ENCODE measurements around the gene VPS8. TPM values are rescaled to one million over a fixed set of nuclear protein-coding genes. Genes with fewer than 3 reads are reported as not detected.
A peak's percentile ranks its signal among the peaks of the same experiment; 100 is the strongest.
"Not testable (repeated sequence)": the region's sequence is repeated elsewhere in the genome, so short reads cannot be mapped to it uniquely, and the experiment has no call there.

VPS8 gene
- total RNA-seq, 2 donors from 2014 or later = 22.7 to 23.0 TPM

- no peaks in the 10 kb centered on the region for H3K36me3 ChIP-seq
Measured at GRCh38 chr3:184985586-184985985, 173.6 kb downstream of the VPS8 start.

GRCh38 chr3:184986366-184986889, 174.5 kb downstream of the VPS8 start:
- no peaks in the 10 kb centered on the region for H3K36me3 ChIP-seq
- no peak overlapping the region for H3K4me3 ChIP-seq
- no peaks in the 10 kb centered on the region for H3K27me3 ChIP-seq
- no peak overlapping the region for H3K27ac ChIP-seq
- DNase-seq (ENCODE audit: low spot score) = no peak
- no peak for TF ChIP-seq CTCF (IDR thresholded peaks at IDR 0.05)
- H3K9me3 ChIP-seq = no peaks in the 10 kb centered on the region
- H3K4me1 ChIP-seq = no peaks in the 10 kb centered on the region

More at GRCh38 chr3:184985586-184985985, 173.6 kb downstream of the VPS8 start:
- Histone ChIP-seq H3K9me3 (no peaks in the 10 kb centered on the region), H3K27me3 (no peaks in the 10 kb centered on the region), H3K27ac (no peak overlapping the region), H3K4me1 (no peaks in the 10 kb centered on the region), H3K4me3 (no peak overlapping the region)
- DNase-seq (ENCODE audit: low spot score) = no peak
- no peak for TF ChIP-seq CTCF (IDR thresholded peaks at IDR 0.05)

GRCh38 chr3:184993394-184993793, 181.4 kb downstream of the VPS8 start:
- no peaks in the 10 kb centered on the region for H3K27me3 ChIP-seq
- H3K36me3 ChIP-seq = peaks cover 17% of the 10 kb centered on the region
- no peaks in the 10 kb centered on the region for H3K4me1 ChIP-seq
- H3K9me3 ChIP-seq = no peaks in the 10 kb centered on the region
- H3K27ac ChIP-seq = no peak overlapping the region
- H3K4me3 ChIP-seq = no peak overlapping the region
- DNase-seq (ENCODE audit: low spot score) = no peak
- TF ChIP-seq CTCF (IDR thresholded peaks at IDR 0.05) = no peak

GRCh38 chr3:185003876-185004275, 191.9 kb downstream of the VPS8 start:
- H3K27me3 ChIP-seq; H3K4me1 ChIP-seq; H3K4me3 ChIP-seq; DNase-seq (ENCODE audit: low spot score); H3K9me3 ChIP-seq; H3K27ac ChIP-seq: not testable (repeated sequence)
- peaks cover 17% of the 10 kb centered on the region for H3K36me3 ChIP-seq

GRCh38 chr3:185009650-185010049, 197.7 kb downstream of the VPS8 start:
- Histone ChIP-seq H3K9me3 (peaks cover 0 to 31% of the 10 kb centered on the region in 2 donors), H3K36me3 (peaks cover 8% of the 10 kb centered on the region), H3K4me3 (no peak overlapping the region), H3K27me3 (no peaks in the 10 kb centered on the region), H3K27ac (no peak overlapping the region), H3K4me1 (no peaks in the 10 kb centered on the region)
- no peak for DNase-seq (ENCODE audit: low spot score)
- TF ChIP-seq CTCF (IDR thresholded peaks at IDR 0.05) = no peak

GRCh38 chr3:185017584-185017983, 205.6 kb downstream of the VPS8 start:
- H3K4me3 ChIP-seq = peak overlapping the region in 1 of 2 donors; percentile 26
- H3K27ac ChIP-seq; H3K4me1 ChIP-seq; H3K36me3 ChIP-seq; DNase-seq (ENCODE audit: low spot score); H3K9me3 ChIP-seq; H3K27me3 ChIP-seq: not testable (repeated sequence)

GRCh38 chr3:185017996-185018395, 206.0 kb downstream of the VPS8 start:
- H3K36me3 ChIP-seq; DNase-seq (ENCODE audit: low spot score); H3K27ac ChIP-seq; H3K9me3 ChIP-seq; H3K4me1 ChIP-seq; H3K27me3 ChIP-seq: not testable (repeated sequence)
- peak overlapping the region in 1 of 2 donors; percentile 26 for H3K4me3 ChIP-seq

Data from right atrium auricular region (tissue), 2 donors.